Esophagus (tissue), 2 donors: Measurements from ENCODE around the gene SPINK14. TPM values are rescaled to one million over a fixed set of nuclear protein-coding genes. Genes with fewer than 3 reads are reported as not detected.

Experiments
- H3K27ac ChIP-seq, 2 donors: one replicate each; pipeline ENCODE4 v1.5.1; 2013; ENCODE audit warnings: low read depth in 2 of 2, mild to moderate bottlenecking in 2 of 2, inconsistent platforms in 1 of 2, low read length in 1 of 2, moderate library complexity in 1 of 2
- H3K27me3 ChIP-seq, 2 donors: one replicate each; pipeline ENCODE4 v1.6.1; 2013; ENCODE audit warnings: low read length in 2 of 2, control low read depth in 1 of 2, mild to moderate bottlenecking in 1 of 2; ENCODE audit not compliant: insufficient read depth in 2 of 2, control insufficient read depth in 1 of 2
- H3K36me3 ChIP-seq, 2 donors: one replicate each; pipeline ENCODE4 v1.6.1; 2013; ENCODE audit warnings: low read length in 1 of 2; ENCODE audit not compliant: control insufficient read depth in 2 of 2, insufficient read depth in 2 of 2
- H3K4me1 ChIP-seq, 2 donors: one replicate each; pipeline ENCODE4 v1.6.1; 2013; ENCODE audit warnings: low read length in 1 of 2; ENCODE audit not compliant: control insufficient read depth in 2 of 2, insufficient read depth in 2 of 2
- H3K4me3 ChIP-seq, 2 donors: one replicate each; pipeline ENCODE4 v1.5.1; 2013; ENCODE audit warnings: low read length in 2 of 2, mild to moderate bottlenecking in 2 of 2, low read depth in 1 of 2, moderate library complexity in 1 of 2
- H3K9me3 ChIP-seq, 2 donors: one replicate each; pipeline ENCODE4 v1.6.1; 2013; ENCODE audit warnings: mild to moderate bottlenecking in 2 of 2, low read depth in 1 of 2, low read length in 1 of 2, moderate library complexity in 1 of 2; ENCODE audit not compliant: control insufficient read depth in 2 of 2, insufficient read depth in 1 of 2
- WGBS, 2 donors: extraction: QIAGEN DNeasy Blood & Tissue Kit; methylation state at CpG; one replicate each; pipeline ENCODE4 v1.1.7; 2013; 5-methylcytosine and 5-hydroxymethylcytosine counted together
- polyA plus RNA-seq, 2 donors: library from polyadenylated mRNA; stranded (reverse); fragments of 200-250 nt; gene quantifications; one replicate each; pipeline ENCODE4 v1.2.3, GENCODE V29; 2013
- donor health status: healthy with polysubstance abuse.
- donor health status: Bipolar disorder and iron deficiency.

SPINK14 gene
- polyA plus RNA-seq, 2 donors: not detected

- H3K36me3 ChIP-seq: no peaks in the 10 kb centered on the region
- no peaks in the 10 kb centered on the region for H3K4me1 ChIP-seq
- no peaks in the 10 kb centered on the region for H3K27me3 ChIP-seq
- H3K9me3 ChIP-seq: no peaks in the 10 kb centered on the region
- no peak overlapping the region for H3K4me3 ChIP-seq
- H3K27ac ChIP-seq: no peak overlapping the region
Observed at GRCh38 chr5:148152781-148153180, 15.6 kb upstream of the SPINK14 start.

GRCh38 chr5:148156609-148157008 lies 11.7 kb upstream of the SPINK14 start:
- WGBS, 2 donors: 87 to 94% methylated on average over 1 of the region's 1 CpG

GRCh38 chr5:148162038-148162437 lies 6.3 kb upstream of the SPINK14 start:
- H3K27ac ChIP-seq: no peak overlapping the region
- no peaks in the 10 kb centered on the region for H3K36me3 ChIP-seq
- no peaks in the 10 kb centered on the region for H3K27me3 ChIP-seq
- no peaks in the 10 kb centered on the region for H3K9me3 ChIP-seq
- no peaks in the 10 kb centered on the region for H3K4me1 ChIP-seq
- no peak overlapping the region for H3K4me3 ChIP-seq
- 94 to 97% methylated on average over 1 of the region's 1 CpG for WGBS, 2 donors

More at GRCh38 chr5:148156609-148157008, 11.7 kb upstream of the SPINK14 start:
- H3K36me3 ChIP-seq: no peaks in the 10 kb centered on the region
- H3K4me3 ChIP-seq: no peak overlapping the region
- H3K4me1 ChIP-seq: no peaks in the 10 kb centered on the region
- no peaks in the 10 kb centered on the region for H3K9me3 ChIP-seq
- H3K27ac ChIP-seq: no peak overlapping the region
- H3K27me3 ChIP-seq: no peaks in the 10 kb centered on the region

DNA sequence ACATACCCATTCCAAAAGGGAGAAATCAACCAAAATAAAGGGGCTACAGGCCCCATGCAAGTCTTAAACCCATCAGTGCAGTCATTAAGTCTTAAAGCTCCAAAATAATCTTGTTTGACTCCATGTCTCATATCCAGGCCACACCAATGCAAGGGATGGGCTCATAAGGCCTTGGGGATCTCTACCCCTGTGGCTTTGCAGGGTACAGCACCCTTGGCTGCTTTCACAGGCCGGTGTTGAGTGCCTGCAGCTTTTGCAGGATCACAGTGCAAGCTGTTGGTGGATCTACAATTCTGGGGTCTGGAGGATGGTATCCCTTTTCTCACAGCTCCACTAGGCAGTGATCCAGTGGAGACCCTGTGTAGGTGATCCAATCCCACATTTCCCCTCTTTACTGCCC lies 5.0 kb upstream of the SPINK14 start:
- no peaks in the 10 kb centered on the region for H3K27me3 ChIP-seq
- no peaks in the 10 kb centered on the region for H3K4me1 ChIP-seq
- 84 to 86% methylated on average over 1 of the region's 1 CpG for WGBS, 2 donors
- no peaks in the 10 kb centered on the region for H3K36me3 ChIP-seq
- no peak overlapping the region for H3K4me3 ChIP-seq
- H3K27ac ChIP-seq: no peak overlapping the region
- H3K9me3 ChIP-seq: no peaks in the 10 kb centered on the region

DNA sequence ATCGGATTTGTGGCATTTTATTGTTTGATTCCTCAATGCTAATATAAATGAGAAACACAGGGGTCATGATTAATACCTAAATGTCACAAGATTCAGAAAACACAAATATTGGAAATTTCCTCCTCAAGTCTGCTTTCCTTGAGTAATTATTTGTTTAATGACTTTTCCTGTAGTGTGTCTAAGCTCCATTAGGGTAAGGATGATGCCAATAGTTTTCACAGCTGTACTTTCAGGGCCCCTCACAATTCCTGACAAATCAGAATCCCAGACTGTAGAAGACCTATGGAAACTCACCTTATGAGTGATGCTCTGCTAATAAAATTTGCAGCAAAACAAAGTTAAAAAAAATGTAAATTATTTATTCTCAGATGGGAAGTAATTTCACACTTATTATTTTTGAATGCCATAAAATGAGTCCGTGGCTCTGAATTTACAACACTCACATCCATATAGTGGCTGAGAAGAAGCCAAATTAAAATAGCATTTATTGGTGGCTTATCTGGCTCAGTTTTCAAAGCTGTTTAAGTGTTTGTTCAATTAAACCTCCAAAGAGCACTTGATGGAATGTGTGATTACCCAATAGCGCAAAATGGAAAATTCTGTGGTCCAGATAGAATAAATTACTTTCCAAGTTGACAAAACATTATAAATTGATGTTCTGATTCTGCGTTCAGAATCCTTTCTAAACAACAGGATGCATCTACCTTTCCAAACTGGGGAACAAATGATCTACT lies 1.6 kb upstream of the SPINK14 start:
- Histone ChIP-seq H3K36me3 (no peaks in the 10 kb centered on the region), H3K4me3 (no peak overlapping the region), H3K9me3 (no peaks in the 10 kb centered on the region), H3K27me3 (no peaks in the 10 kb centered on the region), H3K27ac (no peak overlapping the region), H3K4me1 (no peaks in the 10 kb centered on the region)
- WGBS, 2 donors: 83 to 86% methylated on average over 4 of the region's 4 CpGs

DNA sequence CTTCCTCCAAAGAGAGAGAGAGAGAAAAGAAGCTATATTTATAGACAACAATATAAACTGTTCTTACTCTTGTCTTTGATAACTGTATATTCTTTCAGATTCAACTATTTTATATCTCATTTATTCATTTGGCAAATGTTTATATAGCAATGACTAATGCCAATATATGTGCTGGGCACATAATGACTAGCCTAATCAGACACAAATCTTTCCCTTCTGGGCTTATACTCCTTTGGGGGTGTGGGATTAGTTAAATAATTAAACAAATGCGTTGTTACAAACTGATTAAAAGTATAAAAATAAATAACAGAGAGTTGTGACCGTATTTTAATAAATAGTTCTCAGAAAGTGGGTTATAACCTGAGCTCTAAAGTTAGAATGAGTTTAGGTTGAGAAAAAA lies 4.0 kb downstream of the SPINK14 start:
- Histone ChIP-seq H3K27ac (no peak overlapping the region), H3K4me3 (no peak overlapping the region), H3K9me3 (no peaks in the 10 kb centered on the region), H3K27me3 (no peaks in the 10 kb centered on the region), H3K36me3 (no peaks in the 10 kb centered on the region), H3K4me1 (no peaks in the 10 kb centered on the region)
- WGBS, 2 donors: 47 to 50% methylated on average over 2 of the region's 2 CpGs

DNA sequence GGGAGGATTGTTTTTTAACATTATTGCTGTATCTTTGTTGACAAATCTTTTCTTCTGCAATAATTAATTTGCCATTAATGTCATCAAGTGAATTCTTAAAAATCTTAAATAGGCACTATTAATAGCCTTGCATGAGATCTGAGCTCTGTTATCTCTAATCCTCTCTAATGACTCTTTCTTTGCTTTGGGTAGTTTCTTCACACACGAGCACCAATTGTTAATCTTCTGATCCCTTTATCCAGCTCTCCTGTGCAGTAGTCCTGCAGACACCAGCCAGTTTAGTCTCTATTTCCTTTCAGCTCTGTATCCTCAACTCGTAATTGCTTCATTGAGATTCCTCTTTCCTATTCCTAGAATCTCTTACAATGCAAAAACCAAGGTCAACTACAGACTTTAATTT lies 8.1 kb downstream of the SPINK14 start:
- 34 to 48% methylated on average over 2 of the region's 2 CpGs for WGBS, 2 donors
- H3K4me1 ChIP-seq: no peaks in the 10 kb centered on the region
- no peak overlapping the region for H3K4me3 ChIP-seq
- no peak overlapping the region for H3K27ac ChIP-seq
- H3K9me3 ChIP-seq: no peaks in the 10 kb centered on the region
- no peaks in the 10 kb centered on the region for H3K36me3 ChIP-seq
- no peaks in the 10 kb centered on the region for H3K27me3 ChIP-seq

GRCh38 chr5:148177207-148177606 lies 8.9 kb downstream of the SPINK14 start:
- Histone ChIP-seq H3K36me3 (no peaks in the 10 kb centered on the region), H3K4me1 (no peaks in the 10 kb centered on the region), H3K9me3 (no peaks in the 10 kb centered on the region), H3K27me3 (no peaks in the 10 kb centered on the region), H3K4me3 (no peak overlapping the region), H3K27ac (no peak overlapping the region)
- 70 to 82% methylated on average over 1 of the region's 1 CpG for WGBS, 2 donors

DNA sequence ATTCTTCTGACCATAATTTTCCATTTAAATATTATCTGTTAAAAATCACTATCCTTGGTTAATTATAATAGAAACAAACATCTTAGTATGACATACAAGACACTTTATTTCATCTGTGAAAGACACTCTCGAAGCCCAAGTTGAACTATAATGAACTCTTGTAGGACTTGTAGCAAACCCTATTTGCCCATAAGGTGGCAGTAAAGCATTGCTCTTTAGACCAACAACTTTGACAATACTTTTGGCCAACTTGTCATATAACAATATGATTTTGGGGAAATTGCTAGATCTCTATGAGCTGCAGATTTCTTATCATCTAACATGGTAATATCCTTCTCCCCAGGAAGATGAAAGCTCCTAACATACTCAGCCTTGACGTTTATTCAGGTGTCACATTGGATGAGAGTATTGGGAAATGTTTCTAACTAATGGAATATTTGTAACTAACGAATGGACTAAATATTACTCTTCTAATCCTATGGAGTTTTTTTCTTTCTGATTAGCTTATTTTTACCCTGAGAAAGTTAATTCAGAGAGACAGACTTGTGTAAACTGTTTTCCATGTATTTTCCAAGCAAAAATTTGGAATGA lies 11.0 kb downstream of the SPINK14 start:
- Histone ChIP-seq H3K9me3 (no peaks in the 10 kb centered on the region), H3K4me1 (no peaks in the 10 kb centered on the region), H3K4me3 (no peak overlapping the region), H3K27ac (no peak overlapping the region), H3K27me3 (no peaks in the 10 kb centered on the region), H3K36me3 (no peaks in the 10 kb centered on the region)
- WGBS, 2 donors: 30 to 35% methylated on average over 3 of the region's 3 CpGs
